ENCODE results near the gene NEK7. TPM values are rescaled to one million over a fixed set of nuclear protein-coding genes. Genes with fewer than 3 reads are reported as not detected.

NEK7 gene
- total and polyA plus RNA-seq, 2 of the 8 experiments (the other 6 are each of a cell fraction or from before 2014, with no cell fraction given) = 5.1 to 10.0 TPM

- no peak overlapping the region for H2BK15ac ChIP-seq (ENCODE audit: low read length)
- H3K27me3 ChIP-seq (replicated peaks in 1 of 4; ENCODE audit: control insufficient read depth in 3 of 4, extremely low read depth in 1 of 4, insufficient read depth in 3 of 4, low read length in 3 of 4) = no peaks in the 10 kb centered on the region
- no peak overlapping the region for H4K91ac ChIP-seq (replicated peaks; ENCODE audit: insufficient read length, low read length)
- H4K20me1 ChIP-seq (replicated peaks in 1 of 2; ENCODE audit: control insufficient read depth in 1 of 2, insufficient read depth in 2 of 2, low read length in 2 of 2) = no peaks in the 10 kb centered on the region
- H2AK5ac ChIP-seq (ENCODE audit: low read depth, low read length) = no peak overlapping the region
- no peak overlapping the region for H4K8ac ChIP-seq (ENCODE audit: extremely low read depth, insufficient read depth, low read length)
- no peak overlapping the region for H3K4me2 ChIP-seq (ENCODE audit: insufficient read depth in 1 of 2, low read depth in 2 of 2, low read length in 2 of 2)
- FAIRE-seq (no peak), DNase-seq (ENCODE audit: low read depth in 1 of 2, low spot score in 2 of 2) (no peak)
- no peak overlapping the region for H2BK5ac ChIP-seq (ENCODE audit: low read depth, low read length)
- H3K18ac ChIP-seq (ENCODE audit: extremely low read depth, low read length) = no peak overlapping the region
- ChIA-PET CTCF (ENCODE audit: partially characterized antibody) (interaction anchor here (0.9 to 1.3 kb wide), 3 partner anchors 11 to 19 kb away, joined by 3 to 4 read pairs (median 3); no protein-coding TSS in a partner anchor), POLR2A (ENCODE audit: partially characterized antibody) (no interaction called here)
- no peak overlapping the region for H3K4ac ChIP-seq (replicated peaks; ENCODE audit: insufficient read length, low read depth, low read length)
- no peaks in the 10 kb centered on the region for H3K9me3 ChIP-seq (ENCODE audit: insufficient read depth in 2 of 2, low read depth in 1 of 2, low read length in 1 of 2)
- WGBS, 2 experiments (ENCODE audit: extremely low coverage in 1 of 2, insufficient coverage in 1 of 2, insufficient read length in 1 of 2, insufficient replicate concordance in 2 of 2, low coverage in 1 of 2, low lambda C conversion rate in 2 of 2, missing lambda C conversion rate in 1 of 2) = 80% methylated on average over 3 of the region's 3 CpGs; no CpG with 5 or more reads in 1 of the 2 experiments
- H3K23me2 ChIP-seq (ENCODE audit: low read depth, low read length) = no peaks in the 10 kb centered on the region
- no peaks in the 10 kb centered on the region for H3K36me3 ChIP-seq (ENCODE audit: control insufficient read depth in 2 of 4, insufficient read depth in 4 of 4, low read length in 3 of 4)
- H4K5ac ChIP-seq (ENCODE audit: insufficient read length, low read depth, low read length) = no peak overlapping the region
- H2BK20ac ChIP-seq (ENCODE audit: low read length) = no peak overlapping the region
- no peak overlapping the region for H3K14ac ChIP-seq (ENCODE audit: insufficient read length)
- H3K23ac ChIP-seq (ENCODE audit: insufficient read length) = no peak overlapping the region
- no peak overlapping the region for H2BK120ac ChIP-seq (replicated peaks; ENCODE audit: low read depth, low read length)
- H3K79me1 ChIP-seq (ENCODE audit: low read depth, low read length) = 0 out of 2 replicates have a peak, but pooled peaks cover 2% of the 10 kb centered on the region
- no peaks in the 10 kb centered on the region for H3K4me1 ChIP-seq (replicated peaks in 1 of 4; ENCODE audit: control insufficient read depth in 3 of 4, insufficient read depth in 4 of 4, low read length in 3 of 4)
- H3K27ac ChIP-seq (ENCODE audit: low read depth, low read length) = no peak overlapping the region
- no peak overlapping the region for H3K9ac ChIP-seq (replicated peaks in 1 of 4; ENCODE audit: extremely low read depth in 1 of 4, low read depth in 3 of 4, low read length in 3 of 4)
- no peak overlapping the region for H3K56ac ChIP-seq (replicated peaks; ENCODE audit: insufficient read length, low read depth, low read length)
- no peak overlapping the region for H2AFZ ChIP-seq (ENCODE audit: low read length)
- no peak overlapping the region for H2BK12ac ChIP-seq (ENCODE audit: low read depth, low read length)
- H3K79me2 ChIP-seq (ENCODE audit: control insufficient read depth in 1 of 2, insufficient read depth in 2 of 2, low read length in 2 of 2) = peaks cover 0 to 46% of the 10 kb centered on the region in 2 experiments; a peak in 3 of 4 replicates
- H3K4me3 ChIP-seq (ENCODE audit: extremely low read depth in 1 of 4, insufficient read depth in 2 of 4, low read depth in 3 of 4, low read length in 4 of 4) = no peak overlapping the region
- no peak for TF ChIP-seq EZH2 (IDR thresholded peaks at IDR 0.05; ENCODE audit: low read depth, low read length, severe bottlenecking)
- TF ChIP-seq KDM5A (IDR thresholded peaks at IDR 0.05; ENCODE audit: low read length) = no peak
- TF ChIP-seq SIN3A (conservative IDR thresholded peaks at IDR 0.05 in 1 of 2, IDR thresholded peaks at IDR 0.05 in 1 of 2; ENCODE audit: low read depth in 1 of 2, low read length in 2 of 2) = no peak
- no peak for TF ChIP-seq RAD21 (IDR thresholded peaks at IDR 0.05 in 1 of 2, conservative IDR thresholded peaks at IDR 0.05 in 1 of 2; ENCODE audit: low read depth in 2 of 2, low read length in 2 of 2)
- TF ChIP-seq JUND (IDR thresholded peaks at IDR 0.05; ENCODE audit: low read length) = no peak
- TF ChIP-seq TAF7 (optimal IDR thresholded peaks at IDR 0.05; ENCODE audit: borderline replicate concordance, low read depth, low read length) = no peak
- TF ChIP-seq TCF12 (IDR thresholded peaks at IDR 0.05; ENCODE audit: low read depth, low read length) = no peak
- no peak for TF ChIP-seq ASH2L (IDR thresholded peaks at IDR 0.05; ENCODE audit: low read length)
- TF ChIP-seq RBBP5 (IDR thresholded peaks at IDR 0.05; ENCODE audit: borderline replicate concordance, low read depth, low read length) = no peak
- TF ChIP-seq TEAD4 (IDR thresholded peaks at IDR 0.05; ENCODE audit: low read depth, low read length) = no peak
- TF ChIP-seq HDAC6 (IDR thresholded peaks at IDR 0.05; ENCODE audit: low read depth, low read length) = no peak
- no peak for TF ChIP-seq BCL11A (IDR thresholded peaks at IDR 0.05; ENCODE audit: low read depth in 2 of 2, low read length in 2 of 2)
- TF ChIP-seq TAF1 (IDR thresholded peaks at IDR 0.05; ENCODE audit: low read depth, low read length) = no peak
- TF ChIP-seq POLR2AphosphoS5 (IDR thresholded peaks at IDR 0.05; ENCODE audit: low read depth, low read length) = no peak
Observed at GRCh38 chr1:198187973-198188588, 31.3 kb downstream of the NEK7 start.

Data from H1 (cell line).